ENCODE data around the gene PRKN. TPM values are rescaled to one million over a fixed set of nuclear protein-coding genes. Genes with fewer than 3 reads are reported as not detected.
A peak's percentile ranks its signal among the peaks of the same experiment; 100 is the strongest.

PRKN gene
- total and polyA plus RNA-seq, 2 donors (not counting 1 experiment from before 2014, with no cell fraction given): 0.43 to 4.6 TPM

GRCh38 chr6:162468326-162468725 lies 259.2 kb downstream of the PRKN start:
- Histone ChIP-seq H4K20me1 (ENCODE audit: control insufficient read depth, extremely low read depth, insufficient read depth, low read length) (no peaks in the 10 kb centered on the region), H3K4me1 (ENCODE audit: control insufficient read depth, extremely low read depth, insufficient read depth, low read length) (no peaks in the 10 kb centered on the region), H3K36me3 (ENCODE audit: control insufficient read depth, insufficient read depth, low read length) (no peaks in the 10 kb centered on the region), H3K27ac (ENCODE audit: insufficient read depth, low read length) (no peak overlapping the region), H3K79me2 (ENCODE audit: control insufficient read depth, insufficient read depth, low read length) (no peaks in the 10 kb centered on the region), H3K27me3 (ENCODE audit: control insufficient read depth, insufficient read depth, low read length) (no peaks in the 10 kb centered on the region), H3K9ac (ENCODE audit: insufficient read depth, low read length) (no peak overlapping the region), H2AFZ (ENCODE audit: low read length) (no peak overlapping the region), H3K9me3 (ENCODE audit: control insufficient read depth, insufficient read depth, low read depth, low read length) (no peaks in the 10 kb centered on the region), H3K4me2 (ENCODE audit: extremely low read depth, insufficient read depth, low read length) (no peak overlapping the region), H3K4me3 (replicated peaks in 1 of 4; ENCODE audit: control extremely low read depth in 1 of 4, insufficient read depth in 1 of 4, low read depth in 3 of 4, low read length in 4 of 4) (no peak overlapping the region)
- peak; percentile 46 to 72 for DNase-seq (ENCODE audit: low read depth in 2 of 2)
- TF ChIP-seq EZH2 (IDR thresholded peaks at IDR 0.05; ENCODE audit: low read length, missing control alignments): no peak
- TF ChIP-seq, protein P1, sequence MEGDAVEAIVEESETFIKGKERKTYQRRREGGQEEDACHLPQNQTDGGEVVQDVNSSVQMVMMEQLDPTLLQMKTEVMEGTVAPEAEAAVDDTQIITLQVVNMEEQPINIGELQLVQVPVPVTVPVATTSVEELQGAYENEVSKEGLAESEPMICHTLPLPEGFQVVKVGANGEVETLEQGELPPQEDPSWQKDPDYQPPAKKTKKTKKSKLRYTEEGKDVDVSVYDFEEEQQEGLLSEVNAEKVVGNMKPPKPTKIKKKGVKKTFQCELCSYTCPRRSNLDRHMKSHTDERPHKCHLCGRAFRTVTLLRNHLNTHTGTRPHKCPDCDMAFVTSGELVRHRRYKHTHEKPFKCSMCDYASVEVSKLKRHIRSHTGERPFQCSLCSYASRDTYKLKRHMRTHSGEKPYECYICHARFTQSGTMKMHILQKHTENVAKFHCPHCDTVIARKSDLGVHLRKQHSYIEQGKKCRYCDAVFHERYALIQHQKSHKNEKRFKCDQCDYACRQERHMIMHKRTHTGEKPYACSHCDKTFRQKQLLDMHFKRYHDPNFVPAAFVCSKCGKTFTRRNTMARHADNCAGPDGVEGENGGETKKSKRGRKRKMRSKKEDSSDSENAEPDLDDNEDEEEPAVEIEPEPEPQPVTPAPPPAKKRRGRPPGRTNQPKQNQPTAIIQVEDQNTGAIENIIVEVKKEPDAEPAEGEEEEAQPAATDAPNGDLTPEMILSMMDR (conservative IDR thresholded peaks at IDR 0.05 in 1 of 2, IDR thresholded peaks at IDR 0.05 in 1 of 2; ENCODE audit: low read depth in 1 of 2, low read length in 2 of 2): no peak

- H3K27me3 ChIP-seq (ENCODE audit: control insufficient read depth, insufficient read depth, low read length): no peaks in the 10 kb centered on the region
- no peak overlapping the region for H3K9ac ChIP-seq (ENCODE audit: insufficient read depth, low read length)
- no peaks in the 10 kb centered on the region for H4K20me1 ChIP-seq (ENCODE audit: control insufficient read depth, extremely low read depth, insufficient read depth, low read length)
- no peak overlapping the region for H2AFZ ChIP-seq (ENCODE audit: low read length)
- H3K36me3 ChIP-seq (ENCODE audit: control insufficient read depth, insufficient read depth, low read length): no peaks in the 10 kb centered on the region
- H3K4me3 ChIP-seq (replicated peaks in 1 of 4; ENCODE audit: control extremely low read depth in 1 of 4, insufficient read depth in 1 of 4, low read depth in 3 of 4, low read length in 4 of 4): no peak overlapping the region
- no peaks in the 10 kb centered on the region for H3K79me2 ChIP-seq (ENCODE audit: control insufficient read depth, insufficient read depth, low read length)
- H3K4me1 ChIP-seq (ENCODE audit: control insufficient read depth, extremely low read depth, insufficient read depth, low read length): no peaks in the 10 kb centered on the region
- no peak for DNase-seq (ENCODE audit: low read depth in 2 of 2)
- no peak overlapping the region for H3K27ac ChIP-seq (ENCODE audit: insufficient read depth, low read length)
- no peak for TF ChIP-seq EZH2 (IDR thresholded peaks at IDR 0.05; ENCODE audit: low read length, missing control alignments)
- TF ChIP-seq, protein P1 (conservative IDR thresholded peaks at IDR 0.05 in 1 of 2, IDR thresholded peaks at IDR 0.05 in 1 of 2; ENCODE audit: low read depth in 1 of 2, low read length in 2 of 2): no peak
- H3K4me2 ChIP-seq (ENCODE audit: extremely low read depth, insufficient read depth, low read length): no peak overlapping the region
- no peaks in the 10 kb centered on the region for H3K9me3 ChIP-seq (ENCODE audit: control insufficient read depth, insufficient read depth, low read depth, low read length)
Measured at GRCh38 chr6:162467679-162468078, 259.9 kb downstream of the PRKN start.

GRCh38 chr6:162463576-162463975 lies 264.0 kb downstream of the PRKN start:
- TF ChIP-seq, protein P1 (conservative IDR thresholded peaks at IDR 0.05 in 1 of 2, IDR thresholded peaks at IDR 0.05 in 1 of 2; ENCODE audit: low read depth in 1 of 2, low read length in 2 of 2): no peak
- TF ChIP-seq EZH2 (IDR thresholded peaks at IDR 0.05; ENCODE audit: low read length, missing control alignments): no peak
- H3K27ac ChIP-seq (ENCODE audit: insufficient read depth, low read length): no peak overlapping the region
- H3K4me1 ChIP-seq (ENCODE audit: control insufficient read depth, extremely low read depth, insufficient read depth, low read length): no peaks in the 10 kb centered on the region
- H3K36me3 ChIP-seq (ENCODE audit: control insufficient read depth, insufficient read depth, low read length): no peaks in the 10 kb centered on the region
- H2AFZ ChIP-seq (ENCODE audit: low read length): no peak overlapping the region
- H4K20me1 ChIP-seq (ENCODE audit: control insufficient read depth, extremely low read depth, insufficient read depth, low read length): no peaks in the 10 kb centered on the region
- no peaks in the 10 kb centered on the region for H3K79me2 ChIP-seq (ENCODE audit: control insufficient read depth, insufficient read depth, low read length)
- H3K9ac ChIP-seq (ENCODE audit: insufficient read depth, low read length): no peak overlapping the region
- no peak overlapping the region for H3K4me3 ChIP-seq (replicated peaks in 1 of 4; ENCODE audit: control extremely low read depth in 1 of 4, insufficient read depth in 1 of 4, low read depth in 3 of 4, low read length in 4 of 4)
- no peaks in the 10 kb centered on the region for H3K9me3 ChIP-seq (ENCODE audit: control insufficient read depth, insufficient read depth, low read depth, low read length)
- DNase-seq (ENCODE audit: low read depth in 2 of 2): no peak
- H3K4me2 ChIP-seq (ENCODE audit: extremely low read depth, insufficient read depth, low read length): no peak overlapping the region
- no peaks in the 10 kb centered on the region for H3K27me3 ChIP-seq (ENCODE audit: control insufficient read depth, insufficient read depth, low read length)

Measured in fibroblast of lung (primary cell).